Loucy (cell line): ENCODE data around the gene GARIN5A.

ENCODE experiments used
- H2AFZ ChIP-seq: fragments of 200-600 bp; sonication (generic); 2 replicates; pipeline ENCODE4 v1.6.0; 2016; ENCODE audit warnings: antibody characterized with exemption, mild to moderate bottlenecking, low read length, moderate library complexity
- H3F3A ChIP-seq: fragments of 200-600 bp; 2 replicates; pipeline ENCODE4 v1.6.0; 2016; ENCODE audit warnings: antibody characterized with exemption, low read depth, mild to moderate bottlenecking
- H3K27me3 ChIP-seq: fragments of 200-600 bp; sonication (generic); 2 replicates; pipeline ENCODE4 v1.6.1; 2014; ENCODE audit warnings: low read length, mild to moderate bottlenecking; ENCODE audit not compliant: insufficient read depth, poor library complexity, severe bottlenecking
- H3K36me3 ChIP-seq: fragments of 200-600 bp; sonication (generic); 2 replicates; pipeline ENCODE4 v1.6.1; 2016; ENCODE audit warnings: low read length; ENCODE audit not compliant: insufficient read depth
- H3K4me1 ChIP-seq: fragments of 200-600 bp; sonication (generic); 2 replicates; pipeline ENCODE4 v1.5.1; 2014; ENCODE audit warnings: low read length, mild to moderate bottlenecking; ENCODE audit not compliant: insufficient read depth, poor library complexity, severe bottlenecking
- H3K4me2 ChIP-seq: fragments of 200-600 bp; sonication (generic); 2 replicates; pipeline ENCODE4 v1.6.0; 2014; ENCODE audit warnings: antibody characterized with exemption, low read length, low read depth, mild to moderate bottlenecking; ENCODE audit not compliant: poor library complexity, severe bottlenecking
- H3K4me3 ChIP-seq: fragments of 200-600 bp; sonication (generic); 2 replicates; pipeline ENCODE4 v1.5.1; 2014; ENCODE audit warnings: low read length, mild to moderate bottlenecking, mixed read lengths; ENCODE audit not compliant: poor library complexity, severe bottlenecking
- H3K79me2 ChIP-seq: fragments of 200-600 bp; sonication (generic); 2 replicates; pipeline ENCODE4 v1.6.1; 2014; ENCODE audit warnings: low read length; ENCODE audit not compliant: insufficient read depth
- H3K9ac ChIP-seq: fragments of 200-600 bp; sonication (generic); 2 replicates; pipeline ENCODE4 v1.6.0; 2014; ENCODE audit warnings: mild to moderate bottlenecking, low read depth, low read length, moderate library complexity; ENCODE audit not compliant: poor library complexity, severe bottlenecking
- H3K9me2 ChIP-seq: fragments of 200-600 bp; sonication (generic); replicated peaks from 2 replicates; pipeline ENCODE4 v1.6.1; 2016; ENCODE audit warnings: low read depth, low read length, mixed read lengths
- H3K9me3 ChIP-seq: fragments of 200-600 bp; sonication (generic); 2 replicates; pipeline ENCODE4 v1.6.1; 2014; ENCODE audit warnings: mild to moderate bottlenecking, antibody characterized with exemption, low read length, low read depth; ENCODE audit not compliant: insufficient read depth
- H4K20me1 ChIP-seq: fragments of 200-600 bp; sonication (generic); 2 replicates; pipeline ENCODE4 v1.6.0; 2014; ENCODE audit warnings: antibody characterized with exemption, low read length, mild to moderate bottlenecking; ENCODE audit not compliant: insufficient read depth, poor library complexity, severe bottlenecking
- EZH2phosphoT487 ChIP-seq: fragments of 200-600 bp; IDR thresholded peaks from 2 replicates; pipeline ENCODE4 v1.6.1; 2018; ENCODE audit warnings: antibody characterized with exemption, mild to moderate bottlenecking, moderate library complexity, borderline replicate concordance
- TF ChIP-seq, protein P1 (sequence below): fragments of 200-600 bp; sonication (generic); conservative IDR thresholded peaks from 2 replicates; pipeline ENCODE4 v1.5.1; 2014; ENCODE audit warnings: mild to moderate bottlenecking, antibody characterized with exemption, low read length

GARIN5A gene

DNA sequence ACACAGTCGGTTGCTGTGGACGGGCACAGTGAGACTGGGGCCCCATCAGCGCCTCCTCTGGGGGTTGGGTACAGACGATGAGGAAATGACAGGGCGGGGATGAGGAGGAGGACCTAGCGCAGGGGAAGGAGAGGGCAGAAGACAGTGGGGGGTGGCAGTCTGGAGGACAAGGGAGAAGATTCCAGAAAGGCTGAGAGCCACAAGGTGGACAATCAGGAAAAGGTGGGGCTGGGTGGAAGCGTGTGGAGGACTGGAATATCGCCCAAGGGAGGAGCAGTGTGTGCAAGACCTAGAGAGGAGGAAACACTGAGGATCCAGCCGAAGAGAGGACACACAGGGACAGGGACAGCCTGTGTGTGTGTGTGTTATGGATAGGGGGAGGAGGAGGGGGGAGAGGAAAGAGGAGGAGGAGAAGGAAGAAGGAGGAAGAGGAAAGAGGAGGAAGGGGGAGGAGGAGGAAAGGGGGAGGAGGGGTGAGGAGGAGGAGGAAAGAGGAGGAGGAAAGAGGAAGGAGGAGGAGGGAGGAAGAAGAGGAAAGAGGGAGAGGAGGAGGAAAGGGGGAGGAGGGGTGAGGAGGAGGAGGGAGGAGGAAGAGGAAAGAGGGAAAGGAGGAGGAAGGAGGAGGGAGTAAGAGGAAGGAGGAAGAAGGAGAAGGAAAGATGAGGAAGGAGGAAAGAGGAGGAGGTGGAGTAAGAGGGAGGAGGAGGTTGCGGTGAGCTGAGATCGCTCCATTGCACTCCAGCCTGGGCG lies 15.8 kb upstream of the GARIN5A start:
- Histone ChIP-seq H3K9ac (no peak overlapping the region), H3K9me3 (peaks cover 3% of the 10 kb centered on the region; the same call in 1 of the 2 replicates), H3F3A (no peaks in the 10 kb centered on the region), H2AFZ (no peak overlapping the region), H3K79me2 (no peaks in the 10 kb centered on the region), H3K4me2 (no peak overlapping the region), H3K36me3 (no peaks in the 10 kb centered on the region), H3K4me3 (no peak overlapping the region), H4K20me1 (no peaks in the 10 kb centered on the region), H3K4me1 (no peaks in the 10 kb centered on the region), H3K27me3 (no peaks in the 10 kb centered on the region), H3K9me2 (no peaks in the 10 kb centered on the region)
- TF ChIP-seq, protein P1, sequence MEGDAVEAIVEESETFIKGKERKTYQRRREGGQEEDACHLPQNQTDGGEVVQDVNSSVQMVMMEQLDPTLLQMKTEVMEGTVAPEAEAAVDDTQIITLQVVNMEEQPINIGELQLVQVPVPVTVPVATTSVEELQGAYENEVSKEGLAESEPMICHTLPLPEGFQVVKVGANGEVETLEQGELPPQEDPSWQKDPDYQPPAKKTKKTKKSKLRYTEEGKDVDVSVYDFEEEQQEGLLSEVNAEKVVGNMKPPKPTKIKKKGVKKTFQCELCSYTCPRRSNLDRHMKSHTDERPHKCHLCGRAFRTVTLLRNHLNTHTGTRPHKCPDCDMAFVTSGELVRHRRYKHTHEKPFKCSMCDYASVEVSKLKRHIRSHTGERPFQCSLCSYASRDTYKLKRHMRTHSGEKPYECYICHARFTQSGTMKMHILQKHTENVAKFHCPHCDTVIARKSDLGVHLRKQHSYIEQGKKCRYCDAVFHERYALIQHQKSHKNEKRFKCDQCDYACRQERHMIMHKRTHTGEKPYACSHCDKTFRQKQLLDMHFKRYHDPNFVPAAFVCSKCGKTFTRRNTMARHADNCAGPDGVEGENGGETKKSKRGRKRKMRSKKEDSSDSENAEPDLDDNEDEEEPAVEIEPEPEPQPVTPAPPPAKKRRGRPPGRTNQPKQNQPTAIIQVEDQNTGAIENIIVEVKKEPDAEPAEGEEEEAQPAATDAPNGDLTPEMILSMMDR, result no peak
- TF ChIP-seq EZH2phosphoT487, result no peak

DNA sequence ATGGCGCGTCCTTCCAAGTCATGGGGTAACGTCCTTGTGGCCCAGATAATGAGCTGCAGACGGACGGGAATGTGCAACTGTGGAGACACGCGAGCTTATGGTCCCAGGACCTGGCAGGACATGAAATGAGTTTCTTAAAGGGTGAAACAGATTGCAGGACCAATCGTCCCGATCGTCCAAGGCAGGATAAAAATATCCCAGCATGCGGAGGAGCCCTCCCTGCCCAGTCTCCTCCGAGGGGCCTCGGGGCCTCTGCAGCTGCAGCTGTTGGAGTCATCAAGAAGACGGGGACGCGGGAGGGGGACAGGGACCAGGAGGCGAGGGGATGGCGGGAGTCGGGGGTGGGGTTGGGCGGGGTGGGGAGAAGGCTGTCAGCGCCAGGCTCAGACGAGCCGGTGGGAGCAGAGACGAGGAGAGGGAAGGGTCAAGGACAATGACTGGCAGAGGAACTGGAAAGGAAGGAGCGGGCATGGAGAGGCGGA lies 14.4 kb upstream of the GARIN5A start:
- no peaks in the 10 kb centered on the region for H3K27me3 ChIP-seq

DNA sequence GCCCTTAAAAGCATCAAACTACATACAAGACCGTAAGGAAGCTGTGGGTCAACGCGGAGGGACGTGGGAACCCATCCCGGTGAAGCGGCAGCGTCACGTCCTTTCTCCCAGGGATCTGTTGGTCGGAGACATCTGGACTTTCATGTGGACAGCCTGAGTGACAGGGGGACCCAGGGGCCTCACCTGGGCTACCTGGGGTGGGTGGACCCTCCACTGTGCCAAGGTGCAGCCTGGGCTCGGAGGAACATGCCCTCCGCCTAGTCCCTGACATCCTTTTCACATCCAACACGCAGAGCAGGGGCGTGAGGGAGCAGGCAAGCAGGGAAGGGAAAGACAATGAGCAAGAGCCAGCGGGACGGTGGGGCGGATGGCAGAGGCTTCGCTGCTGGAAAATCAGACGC lies 13.8 kb upstream of the GARIN5A start:
- Histone ChIP-seq H3F3A (no peaks in the 10 kb centered on the region), H4K20me1 (no peaks in the 10 kb centered on the region), H3K9ac (no peak overlapping the region), H3K79me2 (no peaks in the 10 kb centered on the region), H3K4me2 (no peak overlapping the region), H3K4me1 (no peaks in the 10 kb centered on the region), H3K36me3 (no peaks in the 10 kb centered on the region), H3K9me3 (peaks cover 3% of the 10 kb centered on the region; the same call in 1 of the 2 replicates), H3K9me2 (no peaks in the 10 kb centered on the region), H3K27me3 (no peaks in the 10 kb centered on the region), H3K4me3 (no peak overlapping the region), H2AFZ (no peak overlapping the region)
- TF ChIP-seq EZH2phosphoT487, result no peak
- TF ChIP-seq, protein P1, result no peak

More for the DNA sequence above, 14.4 kb upstream of the GARIN5A start:
- TF ChIP-seq, protein P1, result no peak
- Histone ChIP-seq H2AFZ (no peak overlapping the region), H3K9ac (no peak overlapping the region), H3K9me3 (peaks cover 3% of the 10 kb centered on the region; the same call in 1 of the 2 replicates), H3K79me2 (no peaks in the 10 kb centered on the region), H3K4me1 (no peaks in the 10 kb centered on the region), H3K9me2 (no peaks in the 10 kb centered on the region), H3K4me2 (no peak overlapping the region), H4K20me1 (no peaks in the 10 kb centered on the region), H3F3A (no peaks in the 10 kb centered on the region), H3K4me3 (no peak overlapping the region), H3K36me3 (no peaks in the 10 kb centered on the region)
